HS-5 (cell line): Measurements from ENCODE around the gene NNMT.

ENCODE experiments used
- DNase-seq: peaks from one replicate; pipeline ENCODE4 v3.0.0-alpha.2; 2012; ENCODE audit warnings: low read depth

NNMT gene

DNA sequence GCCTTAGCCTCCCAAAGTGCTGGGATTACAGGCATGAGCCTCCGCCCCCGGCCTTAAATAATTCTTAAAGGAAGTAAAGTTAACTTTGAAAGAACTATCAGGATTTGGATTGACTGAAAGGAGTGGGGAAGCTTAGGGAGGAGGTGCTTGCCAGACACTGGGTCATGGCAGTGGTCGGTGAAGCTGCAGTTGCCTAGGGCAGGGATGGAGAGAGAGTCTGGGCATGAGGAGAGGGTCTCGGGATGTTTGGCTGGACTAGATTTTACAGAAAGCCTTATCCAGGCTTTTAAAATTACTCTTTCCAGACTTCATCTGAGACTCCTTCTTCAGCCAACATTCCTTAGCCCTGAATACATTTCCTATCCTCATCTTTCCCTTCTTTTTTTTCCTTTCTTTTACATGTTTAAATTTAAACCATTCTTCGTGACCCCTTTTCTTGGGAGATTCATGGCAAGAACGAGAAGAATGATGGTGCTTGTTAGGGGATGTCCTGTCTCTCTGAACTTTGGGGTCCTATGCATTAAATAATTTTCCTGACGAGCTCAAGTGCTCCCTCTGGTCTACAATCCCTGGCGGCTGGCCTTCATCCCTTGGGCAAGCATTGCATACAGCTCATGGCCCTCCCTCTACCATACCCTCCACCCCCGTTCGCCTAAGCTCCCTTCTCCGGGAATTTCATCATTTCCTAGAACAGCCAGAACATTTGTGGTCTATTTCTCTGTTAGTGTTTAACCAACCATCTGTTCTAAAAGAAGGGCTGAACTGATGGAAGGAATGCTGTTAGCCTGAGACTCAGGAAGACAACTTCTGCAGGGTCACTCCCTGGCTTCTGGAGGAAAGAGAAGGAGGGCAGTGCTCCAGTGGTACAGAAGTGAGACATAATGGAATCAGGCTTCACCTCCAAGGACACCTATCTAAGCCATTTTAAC, at the start of gene NNMT:
Gene NNMT, plus strand, starts transcription at position 724 of the 929 bp plus-strand sequence. Its CDS starts 158 bp downstream, at position 882.
- peak; percentile 80 for DNase-seq

DNA sequence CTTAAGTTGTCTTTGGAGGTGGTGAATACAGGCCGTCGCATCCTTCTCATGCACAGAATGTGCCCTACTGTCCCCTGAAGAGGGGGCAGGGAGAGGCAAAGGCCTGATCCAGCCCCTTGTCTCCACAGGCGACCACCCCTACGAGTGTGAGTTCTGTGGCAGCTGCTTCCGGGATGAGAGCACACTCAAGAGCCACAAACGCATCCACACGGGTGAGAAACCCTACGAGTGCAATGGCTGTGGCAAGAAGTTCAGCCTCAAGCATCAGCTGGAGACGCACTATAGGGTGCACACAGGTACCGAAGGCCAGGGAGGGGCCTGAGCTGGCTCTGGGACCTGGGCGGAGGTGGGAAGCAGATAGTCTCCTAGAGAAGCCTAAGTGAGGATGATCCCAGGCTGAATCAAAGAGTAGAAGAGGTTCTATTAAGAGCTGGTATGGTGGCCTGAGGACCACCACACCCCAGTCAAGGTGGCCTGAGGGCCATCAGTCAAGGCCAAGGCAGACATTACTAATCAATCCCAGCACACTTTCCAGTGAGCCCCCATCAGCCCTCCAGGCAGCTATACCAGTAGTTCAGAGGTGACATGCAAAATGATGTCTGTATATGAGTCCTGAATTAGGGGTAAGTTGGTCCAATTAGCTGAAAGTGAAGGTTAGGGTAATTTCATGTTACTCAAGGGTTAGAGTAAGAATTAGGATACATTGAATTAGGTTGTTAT, 49.0 kb upstream of the NNMT start:
- no peak for DNase-seq

DNA sequence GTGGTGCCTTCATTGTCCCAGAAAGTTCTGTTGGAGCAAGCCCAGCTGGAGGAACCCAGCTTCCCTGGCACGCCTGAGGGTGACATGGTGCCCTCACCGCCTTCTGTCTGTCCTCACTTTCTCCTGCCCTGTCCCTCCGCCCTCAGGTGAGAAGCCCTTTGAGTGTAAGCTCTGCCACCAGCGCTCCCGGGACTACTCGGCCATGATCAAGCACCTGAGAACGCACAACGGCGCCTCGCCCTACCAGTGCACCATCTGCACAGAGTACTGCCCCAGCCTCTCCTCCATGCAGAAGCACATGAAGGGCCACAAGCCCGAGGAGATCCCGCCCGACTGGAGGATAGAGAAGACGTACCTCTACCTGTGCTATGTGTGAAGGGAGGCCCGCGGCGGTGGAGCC, 46.0 kb upstream of the NNMT start:
- no peak for DNase-seq

DNA sequence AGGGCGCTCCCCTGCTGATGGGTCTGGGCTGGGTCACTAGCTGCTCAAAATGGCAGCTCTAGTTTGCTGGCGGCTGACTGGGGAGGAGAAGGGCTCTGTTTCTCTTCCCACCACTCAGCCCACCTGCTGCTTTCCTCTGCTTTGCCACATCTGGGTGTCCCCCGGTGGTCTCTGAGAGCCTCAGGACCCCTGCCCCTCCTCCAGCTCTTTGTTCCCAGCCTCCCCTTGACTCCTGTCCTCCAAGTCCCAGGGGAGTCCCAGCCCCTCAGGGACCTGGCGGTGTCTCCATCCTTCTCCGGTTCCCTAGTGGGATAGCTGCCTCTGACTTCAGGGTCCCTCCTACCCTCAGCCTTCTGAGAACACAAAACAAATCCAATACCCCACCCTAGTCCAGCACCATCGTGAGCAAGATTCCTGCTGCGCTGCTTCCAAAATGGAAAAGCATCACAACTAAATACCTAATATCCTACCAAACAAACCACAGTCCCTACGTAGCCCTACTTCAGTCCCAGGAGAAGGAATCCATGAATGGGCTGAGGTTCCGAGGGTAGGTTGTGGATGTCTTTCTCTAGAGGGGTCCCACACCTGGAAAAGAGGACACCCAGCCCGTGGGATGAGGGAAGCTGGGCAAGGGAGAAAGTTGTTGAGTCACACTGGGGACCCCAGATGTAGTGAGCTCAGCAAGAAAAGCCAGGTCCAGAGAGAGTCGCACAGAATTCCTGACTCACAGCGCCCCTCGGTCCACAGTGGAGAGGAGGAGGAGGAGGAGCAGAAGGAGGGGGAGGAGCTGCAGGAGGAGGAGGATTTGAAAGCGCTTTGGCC, 45.0 kb upstream of the NNMT start:
- DNase-seq = no peak

DNA sequence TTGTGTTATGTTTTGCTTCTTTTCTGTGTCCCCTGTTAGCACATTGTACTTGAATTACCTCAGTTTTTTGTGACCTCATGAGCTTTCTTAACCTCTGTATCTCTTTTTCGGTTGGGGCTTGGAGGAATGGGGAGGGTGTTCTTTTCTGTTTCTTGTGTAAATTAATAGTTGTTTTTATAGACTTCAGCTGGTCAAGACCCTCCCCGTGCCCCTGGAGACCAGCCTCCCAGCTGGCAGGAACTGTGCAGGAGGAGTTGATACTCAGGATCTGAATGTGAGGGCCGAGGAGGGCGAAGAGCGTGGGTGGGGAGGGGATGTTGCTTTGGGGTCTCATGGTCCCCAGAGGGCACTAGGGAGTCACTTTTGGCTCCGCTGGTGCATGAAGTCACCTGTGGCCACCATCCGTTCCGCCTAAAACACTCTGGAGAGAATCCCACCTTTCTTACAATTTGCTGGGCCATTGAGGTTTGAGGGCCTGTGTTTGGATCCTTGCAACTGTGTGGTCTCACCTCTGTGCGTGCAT, 44.3 kb upstream of the NNMT start:
- no peak for DNase-seq

DNA sequence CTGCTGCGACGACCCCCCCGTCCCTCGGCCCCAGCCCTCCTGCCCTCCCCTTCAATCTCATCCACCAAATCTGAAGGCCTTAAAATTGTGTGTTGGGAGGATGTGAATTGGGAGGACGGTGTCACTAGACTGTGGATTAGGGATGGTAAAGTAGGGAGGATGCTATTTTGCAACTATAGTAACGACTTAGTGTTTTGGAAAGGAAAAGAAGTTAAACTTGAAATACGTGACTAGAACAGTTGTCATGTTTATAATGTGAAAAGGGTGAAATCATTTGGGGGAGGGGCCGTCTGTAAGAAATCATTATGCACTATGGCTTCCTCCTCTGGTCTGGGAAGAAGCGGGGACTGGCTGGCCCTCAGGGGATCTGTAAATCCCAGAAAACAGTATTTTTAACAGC, 43.4 kb upstream of the NNMT start:
- no peak for DNase-seq

DNA sequence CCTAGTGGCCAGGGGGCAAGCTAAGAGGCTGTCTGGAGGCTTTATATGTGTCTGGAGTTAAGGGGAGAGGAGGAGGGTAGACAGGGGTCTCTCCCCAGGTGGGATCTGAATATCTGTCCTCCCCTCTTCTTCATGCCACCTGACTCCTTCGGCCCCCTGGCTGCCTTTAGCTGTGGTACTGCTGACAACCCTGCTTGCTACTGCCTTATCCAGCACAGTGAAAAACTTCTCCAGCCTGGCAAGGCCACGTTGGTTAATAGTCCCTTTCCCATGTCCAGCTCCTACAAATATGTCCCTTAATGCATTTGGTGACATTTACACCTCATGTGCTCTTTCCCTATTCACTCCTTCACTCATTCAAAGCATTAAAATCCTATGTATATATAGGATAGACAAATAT, 42.4 kb upstream of the NNMT start:
- no peak for DNase-seq

DNA sequence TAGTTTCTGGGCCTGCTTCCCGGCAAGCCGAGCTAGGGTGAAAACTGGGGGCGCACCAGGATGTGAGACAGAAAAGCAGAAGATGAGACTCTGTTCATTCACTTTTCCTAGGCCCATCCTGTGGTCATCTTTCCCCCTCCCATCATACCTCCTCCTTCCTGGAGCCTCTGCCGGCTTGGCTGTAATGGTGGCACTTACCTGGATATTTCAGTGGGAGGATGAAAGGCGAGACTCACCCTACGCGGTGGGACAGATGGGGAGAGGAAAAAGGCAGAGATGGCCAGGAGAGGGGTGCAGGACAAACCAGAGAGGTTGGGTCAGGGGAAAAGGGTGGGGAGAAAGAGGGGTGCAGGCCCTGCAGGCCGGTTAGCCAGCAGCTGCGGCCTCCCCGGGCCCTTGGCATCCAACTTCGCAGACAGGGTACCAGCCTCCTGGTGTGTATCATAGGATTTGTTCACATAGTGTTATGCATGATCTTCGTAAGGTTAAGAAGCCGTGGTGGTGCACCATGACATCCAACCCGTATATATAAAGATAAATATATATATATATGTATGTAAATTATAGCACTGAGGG, 41.5 kb upstream of the NNMT start:
- DNase-seq = no peak

DNA sequence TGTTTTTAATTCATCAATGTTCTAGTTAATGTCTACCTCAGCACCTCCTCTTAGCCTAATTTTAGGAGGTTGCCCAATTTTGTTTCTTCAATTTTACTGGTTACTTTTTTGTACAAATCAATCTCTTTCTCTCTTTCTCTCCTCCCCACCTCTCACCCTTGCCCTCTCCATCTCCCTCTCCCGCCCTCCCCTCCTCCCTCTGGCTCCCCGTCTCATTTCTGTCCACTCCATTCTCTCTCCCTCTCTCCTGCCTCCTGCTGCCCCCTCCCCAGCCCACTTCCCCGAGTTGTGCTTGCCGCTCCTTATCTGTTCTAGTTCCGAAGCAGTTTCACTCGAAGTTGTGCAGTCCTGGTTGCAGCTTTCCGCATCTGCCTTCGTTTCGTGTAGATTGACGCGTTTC, 40.9 kb upstream of the NNMT start:
- no peak for DNase-seq

DNA sequence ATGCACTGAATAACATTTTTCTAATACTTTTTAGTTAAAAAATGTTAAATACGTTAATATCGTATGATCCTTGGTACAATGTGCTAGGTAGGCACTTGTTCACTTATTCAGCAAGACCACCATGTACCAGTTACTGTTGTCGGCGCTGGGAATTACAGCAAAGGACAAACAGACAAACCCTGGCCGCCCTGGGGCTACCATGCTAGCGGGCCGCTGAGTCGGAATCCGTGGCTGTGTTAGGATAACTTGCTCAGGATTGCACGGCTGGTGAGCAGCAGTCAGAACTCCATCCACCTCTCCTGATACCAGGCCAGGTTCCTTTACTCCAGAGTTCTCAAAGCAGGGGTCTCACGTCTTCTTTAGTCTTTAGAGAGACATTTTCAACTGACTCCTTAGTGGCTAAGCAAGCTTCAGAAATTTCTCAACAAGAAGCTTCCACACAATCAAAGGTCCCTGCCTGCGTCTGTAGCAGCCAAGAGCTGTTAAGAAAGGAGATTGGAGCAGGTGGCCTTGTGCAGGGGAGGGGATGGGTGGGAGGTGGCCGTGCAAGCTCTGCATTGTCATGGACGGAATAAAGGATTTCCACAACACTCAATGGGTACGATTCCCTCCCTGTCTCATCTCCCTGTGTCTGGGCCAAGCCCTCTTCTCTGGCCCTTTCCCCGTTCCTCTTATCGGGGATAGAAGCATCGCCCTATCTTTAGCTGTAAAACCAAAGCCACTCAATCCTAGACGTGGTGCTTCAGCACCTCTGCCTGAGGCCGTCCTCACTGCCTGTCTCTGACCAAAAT, 39.8 kb upstream of the NNMT start:
- DNase-seq = no peak

DNA sequence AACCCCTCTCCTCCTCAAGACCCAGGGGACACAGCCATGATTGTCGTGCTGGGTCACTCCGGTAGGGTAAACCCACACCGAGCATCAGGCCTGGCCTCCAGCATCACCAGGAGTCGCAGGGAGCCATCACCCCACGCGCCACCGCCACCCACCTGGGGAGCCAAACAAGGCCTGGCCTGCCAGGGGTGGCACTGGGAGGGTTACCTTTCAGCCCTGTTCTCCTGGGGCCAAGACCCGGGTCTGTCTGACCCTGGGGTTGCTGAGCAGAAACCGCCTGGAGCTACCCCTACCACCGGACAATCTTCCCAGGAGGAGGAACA, 39.3 kb upstream of the NNMT start:
- no peak for DNase-seq

DNA sequence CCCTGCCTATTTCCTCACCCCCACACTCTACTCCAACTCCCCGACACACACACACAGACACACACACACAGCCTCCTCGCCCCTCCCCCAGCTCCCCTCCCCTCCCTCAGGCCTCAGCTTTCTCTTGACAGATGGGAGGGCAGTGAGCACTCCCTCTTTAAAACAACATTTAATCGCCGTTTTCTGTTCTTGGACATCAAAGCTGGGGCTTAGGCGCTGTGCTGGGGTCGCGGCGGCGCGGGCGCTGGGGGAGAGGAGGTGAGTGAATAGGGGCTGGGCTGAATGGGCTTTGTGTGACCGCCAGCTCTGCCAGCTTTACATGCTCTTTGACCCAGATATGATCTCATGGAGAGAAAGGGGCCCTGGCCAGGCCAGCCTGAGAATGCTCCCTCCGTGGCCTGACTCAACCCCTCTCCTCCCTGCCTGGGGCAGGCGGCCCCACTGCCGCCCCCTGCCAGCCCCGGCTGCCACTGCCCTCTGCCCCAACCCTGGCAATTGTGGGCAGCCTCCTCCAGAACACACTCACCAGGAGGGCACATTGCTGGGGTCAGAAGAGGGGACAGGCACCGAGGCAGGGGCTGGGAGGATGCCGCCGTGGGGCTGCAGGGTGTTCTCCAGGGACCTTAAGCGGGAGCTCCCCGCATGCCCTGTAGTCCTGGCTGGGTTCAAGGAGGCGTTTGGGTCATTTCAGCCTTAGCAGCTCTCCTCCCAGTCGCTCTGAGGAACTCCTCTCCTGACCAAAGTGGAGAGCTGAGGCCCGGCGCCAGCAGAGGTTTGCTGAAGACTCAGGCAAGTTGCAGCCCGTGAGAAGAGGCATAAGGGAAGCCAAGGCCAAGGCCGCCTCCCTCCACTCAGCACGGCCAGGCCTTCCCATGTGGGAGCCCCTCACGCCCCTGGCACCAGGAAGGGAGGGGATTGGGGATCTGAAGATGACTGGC, 38.3 kb upstream of the NNMT start:
- no peak for DNase-seq

DNA sequence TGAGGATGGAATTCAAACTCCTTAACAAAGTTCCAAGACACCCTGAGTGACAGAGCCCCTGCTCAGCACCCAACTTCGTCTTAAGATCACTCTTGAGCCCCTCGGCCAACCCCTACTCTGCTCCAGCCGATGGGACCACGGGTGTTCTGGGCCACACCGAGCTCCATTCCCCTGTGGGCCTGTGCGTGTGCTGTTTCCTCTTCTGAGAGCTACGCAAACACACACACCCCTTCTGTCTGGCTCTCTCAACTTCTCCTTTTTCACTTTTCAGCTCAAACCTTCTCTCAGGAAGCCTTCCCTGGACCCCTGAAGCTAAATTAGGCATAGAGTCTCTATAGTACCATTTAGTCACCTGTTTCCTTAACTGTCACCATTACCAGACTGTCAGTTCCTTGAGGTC, 37.5 kb upstream of the NNMT start:
- no peak for DNase-seq

DNA sequence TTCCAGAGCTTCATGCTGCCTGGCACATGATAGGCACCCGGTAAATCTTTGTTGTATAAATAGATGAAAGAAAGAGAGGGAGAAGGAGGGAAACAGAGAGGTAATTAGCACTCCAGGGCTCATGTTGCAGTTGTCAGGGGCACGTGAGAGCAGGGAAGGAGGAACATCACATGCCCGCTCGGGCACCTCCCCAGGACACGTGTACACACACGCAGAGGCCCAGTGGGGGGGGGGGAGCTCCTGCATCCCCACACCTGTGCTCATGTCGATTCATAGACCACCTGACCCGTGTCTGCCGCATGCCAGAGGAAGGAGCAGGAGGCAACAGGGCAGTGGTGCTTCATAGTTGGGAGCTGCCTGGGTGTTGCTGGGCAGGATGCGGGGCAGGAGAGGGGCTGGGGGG, 37.1 kb upstream of the NNMT start:
- DNase-seq = no peak

DNA sequence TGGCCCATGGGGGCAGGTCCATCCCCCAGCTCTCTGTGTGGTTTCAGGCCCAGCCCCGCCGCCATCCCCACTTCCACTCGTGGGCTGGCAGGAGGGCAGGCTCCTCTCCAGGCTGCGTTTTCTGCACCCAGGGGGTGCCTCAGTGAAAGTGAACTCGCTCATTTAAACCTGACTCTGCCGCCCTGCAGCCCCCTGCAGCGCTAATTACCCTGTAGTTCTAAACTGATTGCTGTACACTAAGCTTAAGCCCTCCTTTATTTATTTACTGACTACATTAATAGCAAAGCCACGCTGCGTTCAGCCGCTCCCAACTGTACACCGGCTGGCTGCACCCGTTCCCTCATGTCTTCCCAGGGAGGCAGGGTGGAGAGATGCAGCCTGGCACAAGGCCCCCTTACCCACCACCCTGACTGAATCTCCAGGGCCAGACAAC, 36.6 kb upstream of the NNMT start:
- no peak for DNase-seq

DNA sequence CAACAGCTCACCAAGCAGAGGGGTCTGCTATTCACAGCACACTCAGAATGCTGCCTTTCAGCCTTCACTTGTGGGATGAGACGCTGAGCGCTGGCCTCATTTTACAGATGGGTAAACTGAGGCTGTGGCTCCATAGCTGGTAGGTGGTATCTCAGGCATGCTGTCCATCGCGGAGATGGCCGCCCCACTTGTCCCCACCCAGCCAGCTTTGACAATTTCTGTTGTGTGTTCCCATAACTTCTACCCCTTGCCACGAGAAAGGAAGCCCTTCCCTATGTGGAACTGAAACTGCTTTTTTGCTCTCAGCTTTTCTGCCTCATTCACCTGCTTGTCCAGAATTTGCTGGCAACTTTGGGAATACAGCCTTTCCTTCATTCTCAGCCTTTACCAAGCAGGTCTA, 36.1 kb upstream of the NNMT start:
- DNase-seq = no peak

DNA sequence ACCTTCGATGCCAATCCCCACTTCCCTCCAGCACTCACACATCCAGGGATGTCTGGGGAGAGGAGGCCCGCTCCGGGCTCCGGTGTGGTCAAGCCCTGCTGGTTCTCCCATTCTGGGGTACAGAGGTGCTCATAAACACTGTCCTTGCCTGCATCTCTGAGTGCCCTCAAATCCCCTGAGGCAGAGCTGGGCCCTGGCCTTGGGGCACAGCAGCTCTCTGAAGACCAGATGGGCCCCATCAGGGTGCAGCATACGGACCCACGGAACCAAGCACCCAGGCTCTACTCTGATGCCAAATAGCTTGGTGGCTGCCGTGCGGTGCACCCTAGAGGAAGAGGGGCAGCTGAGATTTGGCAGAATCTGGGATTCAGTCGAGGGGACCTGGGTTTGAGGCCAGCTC, 35.7 kb upstream of the NNMT start:
- DNase-seq = no peak

DNA sequence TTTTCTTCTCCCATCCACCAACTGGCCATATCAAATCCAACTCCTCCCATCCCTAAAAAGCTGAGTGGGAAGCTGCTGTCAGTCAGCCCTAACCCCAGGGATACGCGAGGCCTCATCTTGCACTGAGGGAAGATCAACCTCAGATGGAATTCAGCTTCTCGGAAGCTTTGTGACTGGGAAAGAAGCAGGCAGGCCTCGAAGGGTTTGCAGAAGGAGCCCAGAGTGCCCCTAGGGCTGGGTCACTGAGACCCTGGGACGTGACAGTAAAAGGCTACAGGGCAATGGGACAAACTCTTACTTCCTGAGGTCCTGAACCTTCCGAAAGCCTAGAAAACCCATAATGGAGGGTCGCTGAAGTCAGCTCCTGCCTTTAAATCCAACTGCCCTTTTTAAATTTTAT, 34.4 kb upstream of the NNMT start:
- no peak for DNase-seq

DNA sequence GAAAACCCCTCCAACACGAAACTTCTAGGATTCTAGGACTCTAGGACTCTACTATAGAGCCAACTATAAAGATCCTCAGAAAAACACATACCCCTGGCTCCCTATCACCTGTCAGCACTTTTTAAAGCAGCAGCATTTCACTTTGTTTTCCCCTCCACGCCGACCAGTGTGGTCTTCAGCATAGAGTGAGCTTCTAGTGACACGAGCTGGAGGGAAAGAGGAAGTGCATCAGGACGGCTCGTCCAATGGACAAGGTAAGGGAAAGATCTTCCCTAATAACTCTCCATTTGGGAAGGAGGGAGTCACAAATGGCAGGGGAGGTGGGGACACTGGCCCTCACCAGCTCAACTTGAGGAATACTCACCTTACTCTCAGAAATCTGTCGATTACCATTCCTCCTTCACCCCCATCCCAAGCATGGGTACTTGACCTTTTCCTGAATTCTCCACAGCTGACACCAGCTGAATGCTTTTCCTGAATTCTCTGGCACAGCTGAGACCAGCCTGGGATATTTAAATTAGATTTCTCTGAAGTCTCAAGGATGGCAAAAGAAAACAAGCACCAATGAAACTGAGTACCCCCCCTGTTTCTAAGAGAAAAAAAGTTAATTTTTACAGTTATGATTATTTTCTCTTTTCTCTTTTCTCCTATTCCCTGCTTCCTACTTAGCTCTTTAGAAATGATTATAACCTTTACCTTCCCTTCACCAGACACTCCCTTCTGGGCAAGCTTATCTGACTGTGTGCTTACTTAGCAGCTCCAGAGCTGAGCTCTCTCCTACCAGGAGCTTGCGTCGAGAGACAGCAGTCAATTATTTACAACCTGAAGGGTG, 33.3 kb upstream of the NNMT start:
- no peak for DNase-seq
